IPS-NIHi7 (cell line): ENCODE data around the gene WAS.
A peak's percentile ranks its signal among the peaks of the same experiment; 100 is the strongest.

Source experiments
- DNase-seq: peaks from one replicate; pipeline ENCODE4 v3.0.0; 2012; ENCODE audit warnings: mixed read lengths; ENCODE audit errors: extremely low spot score

The WAS gene

DNA sequence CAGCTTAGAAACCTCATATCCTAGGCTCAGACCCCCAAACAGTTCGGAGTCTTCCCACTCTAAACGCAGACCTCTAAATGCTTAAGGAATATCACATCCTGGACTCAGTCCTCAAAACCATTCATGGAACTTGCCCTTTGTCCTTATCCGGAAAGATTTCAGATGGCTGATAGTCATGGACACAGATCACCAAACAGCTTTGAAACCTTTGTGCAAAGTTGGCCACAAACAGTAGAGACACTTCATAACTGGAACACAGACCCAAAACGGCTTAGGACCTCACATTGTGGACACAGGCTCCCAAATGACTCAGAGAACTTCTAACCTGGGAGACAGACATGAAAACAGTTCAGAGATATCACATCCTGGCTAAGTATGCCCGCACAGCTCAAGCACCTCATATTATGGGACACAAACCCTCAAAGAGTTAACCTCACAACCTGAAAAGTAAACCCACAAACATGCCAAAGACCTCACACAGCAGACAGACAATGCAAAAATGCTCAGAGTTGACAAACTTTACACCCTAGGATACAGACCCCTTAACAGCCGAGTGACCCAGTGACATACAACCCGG lies 28.4 kb downstream of the WAS start:
- no peak for DNase-seq

- DNase-seq, result no peak
Observed at GRCh38 chrX:48713847-48714246, 30.2 kb downstream of the WAS start.

GRCh38 chrX:48714573-48714972 lies 31.0 kb downstream of the WAS start:
- DNase-seq, result no peak

- DNase-seq, result no peak
Observed at GRCh38 chrX:48715072-48715471, 31.5 kb downstream of the WAS start.

- no peak for DNase-seq
Observed at GRCh38 chrX:48715876-48716502, 32.4 kb downstream of the WAS start.

DNA sequence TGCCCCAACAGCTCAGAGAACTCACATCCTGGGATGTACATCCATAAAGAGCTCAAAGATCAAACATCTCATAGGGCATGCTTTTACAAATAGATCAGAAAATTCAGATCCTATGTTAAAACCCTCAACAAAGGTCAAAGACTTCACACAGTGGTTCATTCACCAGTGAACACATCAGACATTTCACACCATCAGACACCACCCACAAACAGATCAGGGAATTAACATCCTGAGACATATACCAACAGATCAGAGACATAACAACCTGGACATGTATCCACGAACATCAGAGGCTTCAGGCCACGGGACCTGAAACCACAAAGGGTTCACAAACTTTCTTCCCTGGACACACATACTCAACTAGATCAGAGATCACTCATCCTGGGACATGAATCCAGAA lies 36.4 kb downstream of the WAS start:
- DNase-seq, result no peak

DNA sequence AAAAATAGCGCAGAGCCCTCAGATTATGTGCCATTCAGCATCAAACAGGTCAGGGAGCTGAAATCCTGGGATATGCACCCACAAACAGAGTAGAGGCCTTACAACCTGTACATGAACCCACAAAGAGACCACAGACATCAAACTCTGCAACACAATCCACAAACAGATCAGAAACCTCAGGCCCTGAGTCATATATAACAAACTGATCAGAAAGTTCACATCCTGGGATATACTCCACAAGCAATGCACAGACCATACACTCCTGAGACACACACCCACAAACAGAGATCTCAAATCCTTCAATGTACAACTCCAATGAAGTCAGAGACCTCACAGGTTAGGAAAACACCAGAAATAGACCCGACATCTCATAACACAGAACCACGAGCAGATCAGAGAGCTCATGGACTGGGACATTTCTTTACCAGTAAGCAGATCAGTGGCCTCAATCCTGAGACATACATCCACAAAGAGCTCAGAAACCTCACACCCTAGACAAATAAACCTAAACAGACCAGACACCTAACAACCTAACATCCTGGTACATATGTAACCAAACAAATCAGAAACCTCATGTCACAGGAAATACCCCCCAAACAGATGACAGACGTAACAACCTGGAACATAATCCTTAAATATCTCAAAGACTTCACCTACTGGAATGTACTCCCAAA lies 37.1 kb downstream of the WAS start:
- DNase-seq, result no peak

DNA sequence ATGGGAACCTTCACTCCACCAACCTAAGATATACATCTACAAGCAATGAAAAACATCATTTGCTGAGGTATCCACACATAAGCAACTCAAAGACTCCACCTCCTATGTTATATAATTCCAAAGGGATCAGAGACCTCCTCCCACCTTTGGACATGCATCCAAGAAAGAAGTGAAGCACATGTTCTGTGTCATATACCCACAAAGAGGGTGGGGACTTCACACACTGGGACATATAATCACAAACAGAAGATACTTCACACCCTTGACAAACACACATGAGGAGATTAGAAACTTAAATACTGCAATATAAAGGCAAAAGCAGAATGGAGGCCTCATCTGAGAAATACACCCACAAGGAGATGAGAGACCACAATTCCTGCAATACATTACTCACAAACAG lies 38.3 kb downstream of the WAS start:
- no peak for DNase-seq

DNA sequence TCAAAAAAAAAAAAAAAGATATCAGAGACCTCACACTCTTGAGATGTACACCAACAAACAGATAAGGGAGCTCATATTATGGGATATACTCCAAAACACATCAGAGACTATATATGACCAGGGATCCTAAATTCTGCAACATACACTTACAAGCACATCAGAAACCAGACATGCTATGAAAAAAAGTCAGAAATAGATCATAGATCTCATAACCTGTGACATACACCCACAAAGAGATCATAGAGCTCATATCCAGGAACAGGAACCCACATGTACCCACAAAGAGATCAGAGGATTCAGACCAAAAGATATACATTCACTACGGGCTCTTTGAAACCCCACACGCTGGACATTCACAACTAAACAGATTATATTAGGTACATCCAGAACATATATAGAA lies 43.0 kb downstream of the WAS start:
- no peak for DNase-seq

DNA sequence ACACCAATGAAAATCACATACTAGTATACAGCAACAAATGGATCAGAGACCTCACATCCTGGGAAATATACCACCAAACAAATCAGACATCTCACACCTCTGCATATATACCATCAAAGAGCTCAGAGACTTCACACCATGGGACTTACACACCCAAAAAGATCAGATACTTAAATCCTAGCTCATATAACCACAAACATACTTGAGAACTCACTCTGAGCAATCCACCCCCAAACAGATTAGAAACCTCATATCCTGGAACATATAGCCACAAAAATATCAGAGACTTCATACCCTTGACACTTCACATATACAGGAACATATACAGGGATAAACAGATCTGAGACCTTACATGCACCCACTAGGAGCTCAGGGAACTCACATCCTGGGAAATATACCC lies 45.1 kb downstream of the WAS start:
- DNase-seq, result no peak

DNA sequence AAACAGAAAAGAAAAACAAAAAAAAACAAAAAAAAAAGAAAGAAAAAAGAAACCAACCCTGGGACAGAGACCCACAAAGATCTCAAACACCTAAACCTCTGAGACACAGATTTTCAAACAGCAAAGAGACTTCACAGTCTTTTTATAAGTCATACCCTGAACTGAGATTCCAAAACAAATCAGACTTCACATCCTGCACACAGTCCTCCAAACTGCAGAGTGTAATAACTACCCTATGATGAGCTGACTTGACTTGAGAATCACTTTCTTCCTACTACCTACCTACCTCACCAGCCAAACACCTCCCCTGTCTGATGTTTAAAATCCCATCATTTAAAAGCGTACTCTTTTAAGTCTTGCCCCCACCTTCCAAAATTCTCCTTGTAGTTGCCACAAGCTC lies 52.7 kb downstream of the WAS start:
- no peak for DNase-seq

DNA sequence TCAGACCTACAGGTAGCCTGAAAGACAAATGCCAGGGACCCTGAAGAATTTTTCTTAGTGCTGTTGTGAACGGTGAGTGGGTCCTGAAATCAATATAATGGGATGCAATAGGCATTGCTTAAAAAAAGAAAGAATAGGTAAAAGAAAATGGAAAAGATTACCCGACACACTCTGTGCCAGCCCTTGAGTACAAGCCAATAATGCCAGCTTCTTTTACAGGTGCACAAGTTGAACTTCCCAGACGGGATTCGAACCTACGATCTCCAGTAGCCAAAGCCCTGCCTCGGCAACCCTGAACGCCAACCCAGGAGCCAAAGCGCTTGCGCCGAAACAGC lies 53.2 kb downstream of the WAS start:
- DNase-seq, result no peak

GRCh38 chrX:48737213-48737938 lies 53.8 kb downstream of the WAS start:
- DNase-seq, result peak; percentile 94

GRCh38 chrX:48737940-48738339 lies 54.3 kb downstream of the WAS start:
- no peak for DNase-seq
